Measurements from ENCODE around the gene SORCS2. TPM values are rescaled to one million over a fixed set of nuclear protein-coding genes. Genes with fewer than 3 reads are reported as not detected.

Gene SORCS2
- total RNA-seq, 2 donors from 2014 or later = 1.5 to 1.7 TPM

DNA sequence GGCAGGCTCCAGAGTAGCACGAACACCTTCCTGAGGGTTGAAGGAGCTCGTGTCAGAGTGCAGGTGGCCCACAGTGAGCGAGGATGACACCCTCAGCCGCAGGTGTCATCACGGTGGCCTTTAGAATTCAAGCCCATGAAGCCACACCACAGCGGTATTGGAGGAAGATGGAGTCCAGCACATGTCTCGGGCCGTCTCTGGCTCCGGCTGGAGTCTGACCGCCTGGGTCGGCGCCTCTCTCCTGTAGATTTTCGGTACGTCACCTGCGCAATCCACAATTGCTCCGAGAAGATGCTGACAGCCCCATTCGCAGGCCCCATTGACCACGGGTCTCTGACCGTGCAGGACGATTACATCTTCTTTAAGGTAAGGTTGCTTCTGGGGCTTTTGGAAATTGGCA lies 471.8 kb downstream of the SORCS2 start:
- no peak for DNase-seq (ENCODE audit: low spot score)
- Histone ChIP-seq H3K4me3 (no peak overlapping the region), H3K27me3 (no peaks in the 10 kb centered on the region), H3K27ac (no peak overlapping the region), H3K4me1 (no peaks in the 10 kb centered on the region), H3K36me3 (no peaks in the 10 kb centered on the region), H3K9me3 (no peaks in the 10 kb centered on the region)
- TF ChIP-seq CTCF (IDR thresholded peaks at IDR 0.05) = no peak

DNA sequence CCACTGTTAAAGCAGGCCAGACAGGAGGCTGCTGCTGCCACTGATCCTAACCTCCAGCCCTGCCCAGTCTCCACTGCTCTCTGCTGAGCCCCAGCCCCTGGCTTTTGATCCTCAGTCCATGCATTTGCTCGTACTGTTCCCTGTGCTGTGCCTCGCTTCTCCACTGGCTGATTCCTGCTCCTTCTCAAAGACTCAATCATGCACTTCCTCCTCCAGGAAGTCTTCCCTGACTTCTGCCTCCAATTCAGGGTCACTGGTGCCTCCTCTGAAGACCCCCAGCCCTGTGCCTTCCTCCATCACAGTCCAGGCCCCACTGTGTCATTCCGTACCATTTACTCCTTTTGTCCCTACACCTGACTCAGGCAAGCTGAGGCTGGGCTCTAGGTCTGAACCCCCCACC lies 473.0 kb downstream of the SORCS2 start:
- H3K9me3 ChIP-seq = no peaks in the 10 kb centered on the region
- TF ChIP-seq CTCF (IDR thresholded peaks at IDR 0.05) = no peak
- DNase-seq (ENCODE audit: low spot score) = no peak

GRCh38 chr4:7666011-7666410 lies 473.7 kb downstream of the SORCS2 start:
- no peak for TF ChIP-seq CTCF (IDR thresholded peaks at IDR 0.05)
- H3K27me3 ChIP-seq = no peaks in the 10 kb centered on the region
- no peak overlapping the region for H3K27ac ChIP-seq
- no peak overlapping the region for H3K4me3 ChIP-seq
- H3K9me3 ChIP-seq = peaks cover 0 to under 1% of the 10 kb centered on the region in 2 donors
- DNase-seq (ENCODE audit: low spot score) = no peak
- no peaks in the 10 kb centered on the region for H3K36me3 ChIP-seq
- no peaks in the 10 kb centered on the region for H3K4me1 ChIP-seq

More for the DNA sequence above, 473.0 kb downstream of the SORCS2 start:
- Histone ChIP-seq H3K27me3 (no peaks in the 10 kb centered on the region), H3K27ac (no peak overlapping the region), H3K4me1 (no peaks in the 10 kb centered on the region), H3K36me3 (no peaks in the 10 kb centered on the region), H3K4me3 (no peak overlapping the region)

DNA sequence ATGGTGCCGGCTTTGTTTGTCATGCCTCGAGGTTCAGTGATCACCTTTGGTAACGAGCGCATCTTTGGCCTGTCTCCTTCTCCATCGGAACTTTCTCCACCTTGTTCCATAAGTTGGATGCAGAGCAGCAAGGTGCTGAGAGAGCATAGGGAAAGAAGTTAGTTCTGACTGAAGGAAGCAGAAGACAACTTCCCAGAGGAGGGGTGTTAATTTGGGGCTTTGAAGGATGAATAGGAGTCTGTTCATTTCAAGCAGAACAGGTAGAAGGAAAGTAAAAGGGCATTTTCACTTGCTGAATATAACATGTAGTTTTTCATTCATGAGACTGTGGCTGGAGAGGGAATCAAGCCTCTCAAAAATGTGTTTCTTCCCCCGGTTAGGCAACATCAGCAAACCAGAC lies 474.4 kb downstream of the SORCS2 start:
- no peaks in the 10 kb centered on the region for H3K36me3 ChIP-seq

DNA sequence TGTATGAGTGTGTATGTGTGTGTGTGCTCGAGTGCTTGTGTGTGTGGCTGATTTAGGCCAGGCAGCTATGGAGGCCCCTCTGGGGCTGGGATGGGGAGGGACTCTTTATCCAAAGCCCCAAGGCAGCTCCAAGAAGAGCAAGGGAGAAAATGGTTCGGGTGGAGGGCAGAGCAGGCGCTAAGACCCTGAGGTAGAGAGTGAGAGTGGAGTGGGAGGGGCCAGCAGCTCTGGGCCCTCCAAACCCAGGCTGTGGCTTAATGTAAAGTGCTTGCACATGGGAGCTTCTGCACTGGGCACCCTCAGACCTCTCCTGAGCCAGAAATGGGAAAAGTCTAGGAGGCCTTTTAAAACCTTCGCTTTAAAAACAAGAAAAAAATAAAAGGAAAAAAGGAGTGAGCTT lies 475.9 kb downstream of the SORCS2 start:
- H3K4me3 ChIP-seq = no peak overlapping the region
- H3K9me3 ChIP-seq = peaks cover 0 to 7% of the 10 kb centered on the region in 2 donors
- no peaks in the 10 kb centered on the region for H3K27me3 ChIP-seq
- no peak overlapping the region for H3K27ac ChIP-seq
- no peaks in the 10 kb centered on the region for H3K4me1 ChIP-seq
- TF ChIP-seq CTCF (IDR thresholded peaks at IDR 0.05) = no peak
- H3K36me3 ChIP-seq = no peaks in the 10 kb centered on the region
- no peak for DNase-seq (ENCODE audit: low spot score)

More for the DNA sequence above, 474.4 kb downstream of the SORCS2 start:
- Histone ChIP-seq H3K27me3 (no peaks in the 10 kb centered on the region), H3K4me1 (no peaks in the 10 kb centered on the region), H3K9me3 (peaks cover 0 to 7% of the 10 kb centered on the region in 2 donors), H3K27ac (no peak overlapping the region), H3K4me3 (no peak overlapping the region)
- TF ChIP-seq CTCF (IDR thresholded peaks at IDR 0.05) = no peak
- no peak for DNase-seq (ENCODE audit: low spot score)

- H3K36me3 ChIP-seq = no peaks in the 10 kb centered on the region
- H3K27me3 ChIP-seq = no peaks in the 10 kb centered on the region
- H3K9me3 ChIP-seq = peaks cover 0 to 7% of the 10 kb centered on the region in 2 donors
- H3K4me1 ChIP-seq = no peaks in the 10 kb centered on the region
- DNase-seq (ENCODE audit: low spot score) = no peak
- H3K4me3 ChIP-seq = no peak overlapping the region
- no peak for TF ChIP-seq CTCF (IDR thresholded peaks at IDR 0.05)
- H3K27ac ChIP-seq = no peak overlapping the region
Measured at GRCh38 chr4:7668826-7669225, 476.5 kb downstream of the SORCS2 start.
